Testis (tissue), 3 donors: ENCODE measurements around the gene TRIM8. TPM values are rescaled to one million over a fixed set of nuclear protein-coding genes. Genes with fewer than 3 reads are reported as not detected.
A peak's percentile ranks its signal among the peaks of the same experiment; 100 is the strongest.

Source experiments
- DNase-seq: peaks from one replicate; pipeline ENCODE4 v3.0.0-alpha.2; 2019
- H3K27ac ChIP-seq, 2 donors: fragments of 200-600 bp; sonication (generic); one replicate each; pipeline ENCODE4 v1.5.1; 2019
- H3K27me3 ChIP-seq: fragments of 200-600 bp; sonication (generic); one replicate; pipeline ENCODE4 v1.5.1; 2019
- H3K36me3 ChIP-seq: fragments of 200-600 bp; sonication (generic); one replicate; pipeline ENCODE4 v1.5.1; 2017; ENCODE audit warnings: low read depth; ENCODE audit errors: missing control alignments
- H3K4me1 ChIP-seq: fragments of 200-600 bp; sonication (generic); one replicate; pipeline ENCODE4 v1.5.1; 2019
- H3K4me3 ChIP-seq, 2 donors: fragments of 200-600 bp; sonication (generic); one replicate each; pipeline ENCODE4 v1.5.1; 2017 to 2019
- H3K9me3 ChIP-seq: fragments of 200-600 bp; sonication (generic); one replicate; pipeline ENCODE4 v1.5.1; 2017
- CTCF ChIP-seq, 3 experiments: fragments of 450-650 bp in 2 of 3; fragments of 200-600 bp in 1 of 3; sonication (generic) in 1 of 3; IDR thresholded peaks; one replicate each; pipeline ENCODE4 v1.5.1; 2016 to 2019; ENCODE audit warnings: antibody characterized with exemption in 3 of 3, mild to moderate bottlenecking in 2 of 3, moderate library complexity in 1 of 3
- POLR2A ChIP-seq: fragments of 450-650 bp; IDR thresholded peaks from one replicate; pipeline ENCODE4 v1.6.1; 2017; ENCODE audit warnings: antibody characterized with exemption, mild to moderate bottlenecking, moderate library complexity
- WGBS, 2 donors: methylation state at CpG; one replicate each; pipeline ENCODE4 v1.1.5; 2018; 5-methylcytosine and 5-hydroxymethylcytosine counted together
- intact Hi-C: fragments of 100-400 bp; cut with DNase I; formaldehyde crosslinking; loops from one replicate; pipeline ENCODE4 v1.15.1; 2023; ENCODE audit warnings: low total_unique reads
- polyA plus RNA-seq: library from polyadenylated mRNA; stranded (reverse); fragments of 350-450 nt; fragmentation: Illumina TruSeq; extraction: RNeasy Lipid Tissue Mini Kit (QIAGEN cat#74804); gene quantifications from one replicate; pipeline ENCODE4 v1.2.3, GENCODE V29; 2014; ENCODE audit warnings: low read depth, low replicate concordance; ENCODE audit not compliant: insufficient read depth
- total RNA-seq, 2 donors: library from RNA; depleted of rRNA; stranded (reverse); fragments of >200 nt; gene quantifications; one replicate each; pipeline ENCODE4 v1.2.3, GENCODE V29; 2016

The TRIM8 gene
- total and polyA plus RNA-seq, 3 donors from 2014 or later = 69.8 to 170 (median 114) TPM

- H3K27me3 ChIP-seq = no peaks in the 10 kb centered on the region
- DNase-seq = no peak
- H3K36me3 ChIP-seq = no peaks in the 10 kb centered on the region
- TF ChIP-seq CTCF (IDR thresholded peaks at IDR 0.05) = no peak
- no peaks in the 10 kb centered on the region for H3K9me3 ChIP-seq
- H3K4me1 ChIP-seq = peaks cover 36% of the 10 kb centered on the region
- no peak overlapping the region for H3K4me3 ChIP-seq
- 61 to 80% methylated on average over 8 to 14 of the region's 14 CpGs for WGBS, 2 donors
- intact Hi-C loops = no loop called here
- H3K27ac ChIP-seq = peak overlapping the region; percentile 50 to 57
Measured at GRCh38 chr10:102619281-102619981, 24.8 kb upstream of the TRIM8 start.

GRCh38 chr10:102620138-102620590, 24.1 kb upstream of the TRIM8 start:
- 64 to 65% methylated on average over 5 of the region's 5 CpGs for WGBS, 2 donors
- H3K4me1 ChIP-seq = peaks cover 43% of the 10 kb centered on the region
- DNase-seq = peak; percentile 73
- no peaks in the 10 kb centered on the region for H3K9me3 ChIP-seq
- peak overlapping the region in 1 of 2 donors; percentile 50 for H3K27ac ChIP-seq
- H3K27me3 ChIP-seq = no peaks in the 10 kb centered on the region
- intact Hi-C loops = no loop called here
- H3K36me3 ChIP-seq = no peaks in the 10 kb centered on the region
- no peak for TF ChIP-seq POLR2A
- TF ChIP-seq CTCF (IDR thresholded peaks at IDR 0.05) = no peak
- H3K4me3 ChIP-seq = no peak overlapping the region

GRCh38 chr10:102620591-102621442, 23.5 kb upstream of the TRIM8 start:
- H3K4me3 ChIP-seq = no peak overlapping the region
- no peak for DNase-seq
- 56 to 77% methylated on average over 12 to 15 of the region's 15 CpGs for WGBS, 2 donors
- intact Hi-C loops = no loop called here
- H3K36me3 ChIP-seq = no peaks in the 10 kb centered on the region
- H3K27ac ChIP-seq = peak overlapping the region; percentile 29 to 35
- H3K27me3 ChIP-seq = no peaks in the 10 kb centered on the region
- no peaks in the 10 kb centered on the region for H3K9me3 ChIP-seq
- TF ChIP-seq POLR2A (no peak), CTCF (IDR thresholded peaks at IDR 0.05) (no peak)
- peaks cover 49% of the 10 kb centered on the region for H3K4me1 ChIP-seq

GRCh38 chr10:102621443-102622325, 22.6 kb upstream of the TRIM8 start:
- intact Hi-C loops = no loop called here
- no peaks in the 10 kb centered on the region for H3K9me3 ChIP-seq
- H3K4me1 ChIP-seq = peaks cover 58% of the 10 kb centered on the region
- no peak for DNase-seq
- H3K27me3 ChIP-seq = no peaks in the 10 kb centered on the region
- 59 to 73% methylated on average over 13 of the region's 13 CpGs for WGBS, 2 donors
- H3K36me3 ChIP-seq = no peaks in the 10 kb centered on the region
- no peak for TF ChIP-seq CTCF (IDR thresholded peaks at IDR 0.05)
- no peak for TF ChIP-seq POLR2A
- no peak overlapping the region for H3K4me3 ChIP-seq
- H3K27ac ChIP-seq = peak overlapping the region; percentile 29 to 35
